Endothelial cell of umbilical vein (primary cell): ENCODE data around the gene LURAP1L. TPM values are rescaled to one million over a fixed set of nuclear protein-coding genes. Genes with fewer than 3 reads are reported as not detected.

ENCODE experiments used
- BruUV-seq: library from RNA; stranded (reverse); fragments of 400-500 nt; replicated peaks from 2 replicates; lab custom pipeline; 2021; lab: Mats Ljungman, UMichigan
- CTCF ChIA-PET: fragments of 300-600, 350-600 bp; sonication (Branson Sonifier 250); formaldehyde crosslinking; loops from one replicate; lab custom pipeline; 2021; ENCODE audit warnings: antibody characterized with exemption, inconsistent platforms; lab: Charles Lee
- POLR2A ChIA-PET: fragments of 300-600, 350-600 bp; sonication (Branson Sonifier 250); formaldehyde crosslinking; loops from one replicate; lab custom pipeline; 2021; ENCODE audit warnings: antibody characterized with exemption, inconsistent platforms; lab: Charles Lee
- DNase-seq: peaks from one replicate; pipeline ENCODE4 v3.0.0-alpha.2; 2011; ENCODE audit warnings: low read depth, low spot score
- FAIRE-seq: peaks from 2 replicates; lab custom pipeline; 2011; peaks lifted over from hg19 to GRCh38; lab: Jason Lieb, UNC
- H2AFZ ChIP-seq: 2 replicates; pipeline ENCODE4 v1.6.0; 2012; ENCODE audit warnings: low read depth, low read length, control low read depth, inconsistent platforms
- H3K27ac ChIP-seq: 2 replicates; pipeline ENCODE4 v1.5.1; 2011; ENCODE audit warnings: low read depth, mild to moderate bottlenecking, control low read depth, low read length, moderate library complexity; ENCODE audit not compliant: insufficient read depth
- H3K27me3 ChIP-seq, 2 experiments: 2 replicates each; pipeline versions ENCODE4 v1.6.0 to v1.6.1; 2011; ENCODE audit warnings: low read length in 2 of 2, mixed read lengths in 1 of 2; ENCODE audit not compliant: control insufficient read depth in 2 of 2, insufficient read depth in 2 of 2
- H3K36me3 ChIP-seq, 2 experiments: 2 replicates in 1 of 2; 3 replicates in 1 of 2; pipeline ENCODE4 v1.5.1; 2011; ENCODE audit warnings: low read length in 2 of 2, mild to moderate bottlenecking in 1 of 2, moderate library complexity in 1 of 2; ENCODE audit not compliant: control insufficient read depth in 2 of 2, insufficient read depth in 2 of 2; ENCODE audit errors: extremely low read depth in 1 of 2
- H3K4me1 ChIP-seq: 3 replicates; pipeline ENCODE4 v1.5.1; 2011; ENCODE audit warnings: mild to moderate bottlenecking, low read length; ENCODE audit not compliant: control insufficient read depth, insufficient read depth; ENCODE audit errors: extremely low read depth
- H3K4me2 ChIP-seq: 2 replicates; pipeline ENCODE4 v1.6.1; 2011; ENCODE audit warnings: low read length, control low read depth, mixed read lengths; ENCODE audit not compliant: insufficient read depth
- H3K4me3 ChIP-seq, 3 experiments: fragments of 200-600 bp in 1 of 3; sonication (generic), shearing (Covaris generic) in 1 of 3; replicated peaks in 1 of 3; 2 replicates each; pipeline ENCODE4 v1.5.1; 2011 to 2016; ENCODE audit warnings: control low read depth in 3 of 3, low read length in 3 of 3, mild to moderate bottlenecking in 2 of 3, inconsistent platforms in 1 of 3, low read depth in 1 of 3, moderate library complexity in 1 of 3; ENCODE audit not compliant: insufficient read depth in 1 of 3
- H3K79me2 ChIP-seq: 2 replicates; pipeline ENCODE4 v1.6.0; 2012; ENCODE audit warnings: low read length, inconsistent platforms; ENCODE audit not compliant: control insufficient read depth, insufficient read depth
- H3K9ac ChIP-seq: replicated peaks from 2 replicates; pipeline ENCODE3; 2011; ENCODE audit warnings: low read length, control low read depth; ENCODE audit not compliant: insufficient read depth; ENCODE audit errors: extremely low read depth
- H3K9me1 ChIP-seq: replicated peaks from 3 replicates; pipeline ENCODE4 v1.6.0; 2011; ENCODE audit warnings: mild to moderate bottlenecking, low read length; ENCODE audit not compliant: control insufficient read depth, insufficient read depth; ENCODE audit errors: extremely low read depth
- H3K9me3 ChIP-seq: replicated peaks from 2 replicates; pipeline ENCODE4 v1.5.1; 2012; ENCODE audit warnings: low read length, inconsistent platforms; ENCODE audit not compliant: control insufficient read depth, insufficient read depth
- H4K20me1 ChIP-seq: replicated peaks from 2 replicates; pipeline ENCODE3; 2011; ENCODE audit warnings: mild to moderate bottlenecking, low read length; ENCODE audit not compliant: control insufficient read depth, insufficient read depth; ENCODE audit errors: extremely low read depth
- EZH2 ChIP-seq: IDR thresholded peaks from 2 replicates; pipeline ENCODE4 v1.6.1; 2012; ENCODE audit warnings: borderline replicate concordance, low read depth, mild to moderate bottlenecking, moderate library complexity, low read length, inconsistent platforms; ENCODE audit not compliant: severe bottlenecking
- FOS ChIP-seq: IDR thresholded peaks from 2 replicates; pipeline ENCODE4 v1.6.1; 2011; ENCODE audit warnings: mild to moderate bottlenecking, low read length, moderate library complexity, borderline replicate concordance; ENCODE audit not compliant: insufficient read depth
- GATA2 ChIP-seq: IDR thresholded peaks from 2 replicates; pipeline ENCODE4 v1.7.0; 2011; ENCODE audit warnings: low read depth, mild to moderate bottlenecking, moderate library complexity, mixed read lengths, low read length; ENCODE audit not compliant: insufficient read length, insufficient read depth
- JUN ChIP-seq: IDR thresholded peaks from 2 replicates; pipeline ENCODE4 v1.6.1; 2011; ENCODE audit warnings: borderline replicate concordance, low read depth; ENCODE audit not compliant: insufficient read length, insufficient read depth
- POLR2A ChIP-seq: IDR thresholded peaks from 2 replicates; pipeline ENCODE4 v1.6.1; 2012; ENCODE audit warnings: low read depth, mild to moderate bottlenecking, control low read depth, low read length
- POLR2AphosphoS5 ChIP-seq: IDR thresholded peaks from 2 replicates; pipeline ENCODE4 v1.6.1; 2012; ENCODE audit warnings: low read depth, mild to moderate bottlenecking, control low read depth, low read length, moderate library complexity; ENCODE audit not compliant: insufficient read depth
- dilution Hi-C: fragments of 300-500 bp; cut with MboI; formaldehyde crosslinking; loops from one replicate; pipeline ENCODE4 v1.15.0; 2019; ENCODE audit warnings: low sequenced_read_pairs; ENCODE audit not compliant: extremely low pct_ligation_motif_present
- intact Hi-C: fragments of 100-400 bp; cut with micrococcal nuclease; formaldehyde crosslinking; loops from one replicate; pipeline ENCODE4 v1.10.0; 2022
- polyA plus RNA-seq, 4 experiments: library from polyadenylated mRNA; depleted of rRNA in 3 of 4; stranded (reverse) in 3 of 4; unstranded in 1 of 4; fragments of >200 nt; gene quantifications; 2 replicates each; pipeline versions ENCODE4 v1.2.1 to v1.2.3, GENCODE V29; 2011 to 2012; ENCODE audit warnings: missing spikeins in 1 of 4
- total RNA-seq: library from RNA; stranded (reverse); gene quantifications from 2 replicates; pipeline ENCODE4 v1.2.3, GENCODE V29; 2021
- TF ChIP-seq, protein P1 (sequence below): IDR thresholded peaks from 2 replicates; pipeline ENCODE4 v1.6.1; 2011; ENCODE audit not compliant: insufficient read depth, insufficient read length

Gene LURAP1L
- total and polyA plus RNA-seq, 2 donors (not counting 3 experiments of a cell fraction or from before 2014, with no cell fraction given): 1.5 to 3.3 TPM

DNA sequence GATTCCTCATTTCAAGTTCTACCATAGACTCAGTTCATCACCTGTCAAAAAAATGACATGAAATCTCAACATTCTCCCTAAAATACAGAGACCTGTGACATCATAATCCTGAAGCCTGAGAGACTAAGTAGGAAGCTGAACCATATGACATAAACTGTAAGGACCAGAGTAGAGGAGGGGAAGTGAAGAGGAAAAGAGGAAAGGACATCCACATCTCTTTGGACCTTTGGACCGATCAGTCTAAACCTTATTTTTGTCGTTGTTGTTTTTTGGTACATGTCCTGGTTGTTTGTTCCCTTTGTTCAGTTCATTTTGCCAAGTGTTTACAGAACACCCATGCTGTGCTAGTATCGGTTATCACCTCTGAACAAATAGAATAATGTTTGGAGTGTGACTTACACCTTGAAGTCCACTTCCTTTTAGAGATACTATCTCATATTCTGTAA lies 41.9 kb downstream of the LURAP1L start:
- intact Hi-C loops (no loop called here), dilution Hi-C loops (no loop called here)
- no peak overlapping the region for H3K27ac ChIP-seq
- POLR2A ChIA-PET: no interaction called here
- TF ChIP-seq EZH2 (no peak), POLR2A (no peak), POLR2AphosphoS5 (no peak), JUN (no peak), FOS (no peak)
- TF ChIP-seq, protein P1, sequence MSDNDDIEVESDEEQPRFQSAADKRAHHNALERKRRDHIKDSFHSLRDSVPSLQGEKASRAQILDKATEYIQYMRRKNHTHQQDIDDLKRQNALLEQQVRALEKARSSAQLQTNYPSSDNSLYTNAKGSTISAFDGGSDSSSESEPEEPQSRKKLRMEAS: no peak
- H3K9me3 ChIP-seq: no peaks in the 10 kb centered on the region
- H3K9me1 ChIP-seq: no peaks in the 10 kb centered on the region
- H3K27me3 ChIP-seq: no peaks in the 10 kb centered on the region
- no peak overlapping the region for H3K9ac ChIP-seq
- no peak for FAIRE-seq
- no peaks in the 10 kb centered on the region for H3K36me3 ChIP-seq
- H2AFZ ChIP-seq: no peak overlapping the region
- H3K4me2 ChIP-seq: no peak overlapping the region
- no TSS peak for BruUV-seq
- no peak for DNase-seq
- H4K20me1 ChIP-seq: no peaks in the 10 kb centered on the region
- H3K4me1 ChIP-seq: peaks cover 23% of the 10 kb centered on the region
- H3K79me2 ChIP-seq: no peaks in the 10 kb centered on the region
- H3K4me3 ChIP-seq: no peak overlapping the region
- CTCF ChIA-PET: interaction anchor here (2.0 kb wide), 1 partner anchor 97 kb away, joined by 8 read pairs; no protein-coding TSS in a partner anchor

DNA sequence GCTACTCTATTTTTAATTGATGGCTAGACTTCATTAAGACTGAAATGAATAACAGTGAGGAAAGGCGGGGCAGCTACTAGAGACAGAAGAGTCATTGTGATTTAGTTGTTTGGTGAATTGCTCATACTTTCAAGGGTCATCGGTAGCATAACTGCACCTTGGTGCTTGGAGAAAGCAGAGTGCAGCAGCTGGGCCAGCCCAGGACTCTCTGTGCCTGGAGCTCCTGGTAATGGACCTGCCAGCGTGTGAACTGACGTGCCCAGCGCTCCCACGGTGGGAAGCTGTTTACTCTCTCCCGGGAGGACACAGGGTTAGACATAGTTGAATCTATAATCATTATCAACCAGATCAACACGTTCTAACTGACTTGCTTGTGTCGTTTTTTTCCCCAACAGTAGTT lies 42.9 kb downstream of the LURAP1L start:
- no TSS peak for BruUV-seq
- dilution Hi-C loops (no loop called here), intact Hi-C loops (no loop called here)
- Histone ChIP-seq H3K4me3 (no peak overlapping the region), H3K36me3 (no peaks in the 10 kb centered on the region), H2AFZ (no peak overlapping the region), H3K27me3 (no peaks in the 10 kb centered on the region), H3K4me2 (no peak overlapping the region), H3K4me1 (peaks cover 22% of the 10 kb centered on the region), H3K9me1 (no peaks in the 10 kb centered on the region), H3K9me3 (no peaks in the 10 kb centered on the region), H3K79me2 (no peaks in the 10 kb centered on the region), H3K9ac (no peak overlapping the region), H3K27ac (no peak overlapping the region), H4K20me1 (no peaks in the 10 kb centered on the region)
- TF ChIP-seq FOS: no peak
- TF ChIP-seq POLR2A: no peak
- no peak for TF ChIP-seq JUN
- TF ChIP-seq GATA2: no peak
- FAIRE-seq (no peak), DNase-seq (no peak)
- ChIA-PET POLR2A (no interaction called here), CTCF (interaction anchor here (0.6 to 2.0 kb wide), 3 partner anchors 41 to 178 kb away, joined by 3 to 8 read pairs (median 4); no protein-coding TSS in a partner anchor)
